DMS 273 treated with DMSO at 0.1 percent for 48 hours (cell line): ENCODE results near the gene PSMC3IP.
"Not testable (repeated sequence)": the region's sequence is repeated elsewhere in the genome, so short reads cannot be mapped to it uniquely, and the experiment has no call there.

Source experiments
- DNase-seq: peaks from one replicate; lab custom pipeline; 2025; lab: John Stamatoyannopoulos, UW

PSMC3IP gene, protein sequence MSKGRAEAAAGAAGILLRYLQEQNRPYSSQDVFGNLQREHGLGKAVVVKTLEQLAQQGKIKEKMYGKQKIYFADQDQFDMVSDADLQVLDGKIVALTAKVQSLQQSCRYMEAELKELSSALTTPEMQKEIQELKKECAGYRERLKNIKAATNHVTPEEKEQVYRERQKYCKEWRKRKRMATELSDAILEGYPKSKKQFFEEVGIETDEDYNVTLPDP

DNA sequence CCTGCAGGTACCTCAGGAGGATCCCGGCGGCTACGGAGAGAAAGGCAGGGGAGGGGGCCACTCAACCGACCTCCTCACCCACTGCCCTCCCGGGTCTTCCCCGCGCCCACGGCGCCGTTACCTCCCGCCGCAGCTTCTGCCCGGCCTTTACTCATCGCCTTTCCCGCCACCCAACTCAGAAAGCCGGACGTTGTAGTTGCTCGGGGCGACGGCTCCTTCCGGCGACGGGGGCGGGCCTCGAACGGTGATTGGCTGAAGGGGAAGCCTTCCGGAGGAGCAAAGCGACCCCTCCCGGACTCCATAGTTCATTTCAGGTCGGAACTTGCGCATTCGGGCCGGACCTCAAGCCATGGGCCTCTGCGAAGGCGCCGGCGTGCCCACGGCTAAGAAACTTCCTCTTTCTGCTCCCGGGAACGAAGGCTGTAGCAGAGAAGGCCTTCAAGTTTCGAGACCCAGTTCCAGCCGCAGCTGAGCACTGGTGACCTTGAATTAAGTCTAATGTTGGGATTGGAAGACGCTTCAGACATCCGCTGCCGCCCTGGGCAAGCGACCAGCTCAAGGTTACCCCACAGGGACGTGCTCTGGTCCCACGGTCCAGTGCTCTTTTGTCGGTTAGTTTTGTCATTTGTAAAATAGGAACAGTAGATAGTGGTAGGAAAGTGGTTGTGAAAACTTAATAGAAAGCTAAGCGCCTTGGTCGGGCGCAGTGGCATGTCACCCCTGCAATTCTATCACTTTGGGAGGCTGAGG lies at the start of gene PSMC3IP:
TSS of gene PSMC3IP (minus strand) at position 198 of the 750 bp plus-strand sequence. CDS start at position 155, 43 bp downstream.
- peak; percentile 83 for DNase-seq

DNA sequence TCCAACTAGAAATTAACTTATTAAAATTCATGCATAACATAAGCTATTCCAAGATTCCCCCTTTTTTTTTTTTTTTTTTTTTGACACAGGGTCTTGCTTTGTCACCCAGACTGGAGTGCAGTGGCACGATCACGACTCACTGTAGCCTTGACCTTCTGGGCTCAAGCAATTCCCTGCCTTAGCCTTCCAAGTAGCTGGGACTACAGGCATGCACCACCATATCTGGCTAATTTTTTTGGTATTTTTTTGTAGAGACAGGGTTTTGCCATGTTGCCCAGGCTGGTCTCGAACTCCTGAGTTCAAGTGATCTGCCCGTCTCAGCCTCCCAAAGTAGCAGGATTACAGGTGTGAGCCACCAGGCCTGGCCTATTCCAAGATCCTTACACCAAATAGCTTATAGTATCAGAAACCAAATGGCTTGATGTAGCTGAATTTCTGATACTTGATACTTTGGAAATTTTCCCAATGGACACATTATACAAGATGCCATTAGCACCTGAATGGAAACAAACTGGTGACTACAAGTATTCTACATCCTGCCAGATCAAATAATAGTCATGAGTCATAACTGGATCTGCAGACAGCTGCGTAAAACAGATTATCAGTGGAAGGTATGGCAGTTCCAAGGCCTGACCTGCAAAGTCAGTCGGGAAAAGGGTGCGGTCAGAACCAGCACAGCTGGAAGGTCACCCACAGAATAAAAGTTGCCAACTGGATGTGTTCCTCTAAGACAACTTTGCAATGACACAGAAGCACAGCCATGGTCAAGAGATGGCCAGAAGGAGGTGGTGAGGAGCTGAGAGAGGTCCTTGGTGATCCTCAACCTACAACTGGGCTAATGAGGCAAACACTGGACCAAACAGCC lies 46.4 kb upstream of the PSMC3IP start:
- DNase-seq, result peak; percentile 14

DNA sequence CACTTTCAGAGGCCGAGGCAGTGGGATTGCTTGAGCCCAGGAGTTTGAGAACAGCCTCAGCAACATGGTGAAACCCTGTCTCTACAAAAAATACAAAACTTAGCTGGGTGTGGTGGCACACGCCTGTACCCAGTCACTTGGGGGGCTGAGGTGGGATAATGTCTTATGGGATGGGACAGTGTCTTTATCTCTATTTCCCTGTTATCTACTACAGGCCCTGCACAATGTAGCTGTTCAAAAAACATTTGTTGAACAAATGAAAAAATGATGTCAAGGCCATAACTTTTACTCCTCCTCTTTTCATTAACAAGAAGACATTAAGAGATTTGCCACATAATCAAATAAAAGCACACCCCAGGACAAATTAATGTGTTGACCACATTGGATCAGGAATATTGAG lies 45.7 kb upstream of the PSMC3IP start:
- no peak for DNase-seq

DNA sequence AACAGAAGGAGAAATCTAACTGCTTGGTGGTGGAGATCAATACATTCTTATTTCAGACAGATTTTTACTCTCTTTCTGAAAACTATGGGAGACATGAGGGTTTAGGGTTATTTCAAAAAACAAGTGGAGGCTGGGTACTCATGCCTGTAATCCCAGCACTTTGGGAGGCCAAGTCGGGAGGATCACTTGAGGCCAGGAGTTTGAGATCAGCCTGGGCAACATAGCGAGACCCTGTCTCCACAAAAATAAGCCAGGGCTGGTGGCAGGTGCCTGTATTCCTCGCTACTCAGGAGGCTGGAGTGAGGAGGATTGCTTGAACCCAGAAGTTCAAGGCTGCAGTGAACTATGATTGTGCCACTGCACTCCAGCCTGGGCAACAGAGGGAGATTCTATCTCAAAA lies 44.5 kb upstream of the PSMC3IP start:
- not testable (repeated sequence) for DNase-seq

DNA sequence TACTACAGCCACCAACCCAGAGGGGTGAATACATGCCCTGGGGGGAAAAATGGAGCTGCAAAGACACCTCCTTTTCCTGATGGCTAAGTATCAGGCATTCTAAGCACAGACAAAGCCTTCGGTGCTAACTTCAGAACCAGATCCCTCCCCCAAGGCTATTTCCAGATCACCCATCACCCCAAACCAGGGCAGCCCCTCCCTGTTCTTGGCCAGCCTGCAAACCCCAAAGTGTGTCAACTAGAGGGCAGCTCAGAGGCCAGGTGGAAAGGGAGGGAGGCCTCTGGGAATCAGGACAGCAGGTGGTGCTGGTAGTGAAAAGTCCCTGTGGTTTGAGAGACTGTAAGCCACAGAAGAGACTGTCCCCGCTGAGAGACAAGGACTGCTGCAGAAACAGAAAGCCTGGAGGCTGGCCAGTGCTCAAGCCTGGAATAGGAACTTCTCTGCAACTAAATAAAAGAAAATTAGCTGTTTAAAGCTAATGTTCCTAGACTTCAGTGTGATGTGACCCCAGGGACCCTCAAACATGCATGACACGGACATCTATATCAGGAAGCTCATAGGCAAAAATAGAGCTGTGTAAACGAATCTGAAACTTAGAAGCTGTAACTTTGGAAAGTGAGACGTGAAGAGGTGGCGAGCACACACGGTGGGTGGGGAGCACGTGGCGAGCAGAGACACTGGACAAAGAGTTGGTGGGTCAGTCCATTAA lies 41.1 kb upstream of the PSMC3IP start:
- DNase-seq, result peak; percentile 37

DNA sequence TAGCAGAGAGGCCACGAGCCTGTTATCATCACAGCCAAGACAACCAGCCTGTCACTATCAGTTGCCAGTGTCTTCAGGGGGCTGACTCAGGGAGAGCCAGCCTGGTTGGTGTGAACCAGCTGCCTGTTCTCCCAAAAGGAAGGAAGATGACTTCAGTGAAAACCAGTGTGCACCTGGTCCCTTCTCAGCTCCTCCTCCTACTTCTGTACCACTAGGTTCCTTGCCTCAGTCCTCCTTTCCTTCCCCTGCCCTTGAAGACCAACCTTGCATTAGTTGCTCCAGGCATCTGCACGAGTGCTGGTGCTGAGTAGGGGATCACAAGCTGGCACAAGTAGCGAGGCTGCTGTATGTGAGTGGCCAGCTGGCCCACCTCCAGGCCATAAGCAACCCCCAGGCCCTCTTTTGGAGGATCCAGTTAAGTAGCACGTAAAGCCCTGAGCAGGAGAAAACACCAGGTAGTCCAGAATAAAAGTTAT lies 40.5 kb upstream of the PSMC3IP start:
- DNase-seq, result no peak

DNA sequence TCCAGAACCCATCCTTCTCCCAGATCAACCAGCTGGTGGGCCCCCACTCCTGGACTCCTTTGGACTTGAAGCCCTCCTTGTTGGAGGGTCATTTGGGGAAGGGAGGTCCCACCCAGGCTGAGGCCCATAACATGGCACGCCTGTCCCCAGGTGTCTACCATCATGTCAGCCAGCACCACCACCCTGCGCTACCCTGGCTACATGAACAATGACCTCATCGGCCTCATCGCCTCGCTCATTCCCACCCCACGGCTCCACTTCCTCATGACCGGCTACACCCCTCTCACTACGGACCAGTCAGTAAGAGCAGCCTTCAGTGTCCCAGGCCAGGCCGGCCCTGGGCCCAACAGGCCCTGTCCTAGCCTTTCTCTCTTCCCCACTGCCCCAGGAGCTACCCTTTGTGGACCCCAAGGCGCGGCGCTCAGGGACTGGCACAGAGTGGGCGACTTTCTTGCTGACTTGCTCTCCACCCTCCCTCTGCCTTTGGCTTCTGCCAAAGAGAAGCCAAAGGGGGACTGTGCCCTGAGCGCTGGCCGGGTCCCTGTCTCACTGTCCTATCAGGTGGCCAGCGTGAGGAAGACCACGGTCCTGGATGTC lies 36.3 kb upstream of the PSMC3IP start:
- DNase-seq, result no peak

DNA sequence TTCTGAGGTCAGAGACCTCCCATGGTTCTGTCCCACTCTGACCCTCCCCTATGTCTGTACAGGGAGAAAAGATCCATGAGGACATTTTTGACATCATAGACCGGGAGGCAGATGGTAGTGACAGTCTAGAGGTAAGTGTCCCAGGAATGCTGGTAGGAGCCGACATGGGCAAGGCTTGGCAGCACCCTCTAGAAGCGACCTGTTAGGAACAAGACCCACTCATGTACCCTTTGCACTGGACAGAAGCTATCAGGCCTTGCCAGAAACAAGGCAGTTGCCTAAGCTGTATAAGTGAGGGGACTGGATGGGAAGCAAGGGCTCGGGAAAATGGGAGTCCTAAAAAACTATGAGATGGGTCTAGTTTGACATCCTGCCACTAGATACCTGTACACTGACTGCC lies 34.5 kb upstream of the PSMC3IP start:
- no peak for DNase-seq

DNA sequence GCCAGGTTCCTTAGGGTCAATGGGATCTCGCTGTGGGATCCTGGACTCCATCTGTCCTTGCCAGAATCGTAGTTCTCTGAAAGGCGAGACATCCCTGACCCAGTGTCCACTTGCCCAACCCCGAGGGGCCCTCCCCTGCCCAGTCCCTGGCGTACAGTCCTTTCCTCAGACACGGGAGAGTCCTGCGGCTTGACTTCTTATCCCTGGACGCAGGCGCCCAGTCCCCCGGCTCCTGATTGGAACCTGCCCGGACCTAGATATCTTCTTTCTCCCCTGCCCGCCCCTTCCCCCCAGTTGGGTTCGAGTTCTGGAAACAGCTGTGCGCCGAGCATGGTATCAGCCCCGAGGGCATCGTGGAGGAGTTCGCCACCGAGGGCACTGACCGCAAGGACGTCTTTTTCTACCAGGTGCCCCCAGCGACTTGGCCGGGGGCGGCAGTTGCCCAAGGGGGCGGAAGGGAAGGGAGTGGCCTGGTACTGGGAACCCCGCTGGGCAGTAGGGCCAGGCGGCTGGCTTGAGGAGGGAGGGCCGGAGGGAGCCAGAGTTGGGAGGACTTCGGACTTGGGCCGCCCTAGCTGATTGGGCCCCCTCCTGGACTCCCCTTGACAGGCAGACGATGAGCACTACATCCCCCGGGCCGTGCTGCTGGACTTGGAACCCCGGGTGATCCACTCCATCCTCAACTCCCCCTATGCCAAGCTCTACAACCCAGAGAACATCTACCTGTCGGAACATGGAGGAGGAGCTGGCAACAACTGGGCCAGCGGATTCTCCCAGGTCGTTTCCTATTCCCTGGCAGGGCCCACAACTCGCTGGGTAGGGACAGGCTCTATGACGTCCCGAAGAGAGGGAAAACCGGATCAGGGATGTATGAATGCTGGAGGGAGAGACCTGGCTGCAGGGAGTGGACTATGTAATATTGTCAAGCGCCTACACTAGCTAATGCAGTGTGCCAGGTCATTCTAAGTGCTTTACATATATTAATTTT lies 32.6 kb upstream of the PSMC3IP start:
- DNase-seq, result peak; percentile 15

DNA sequence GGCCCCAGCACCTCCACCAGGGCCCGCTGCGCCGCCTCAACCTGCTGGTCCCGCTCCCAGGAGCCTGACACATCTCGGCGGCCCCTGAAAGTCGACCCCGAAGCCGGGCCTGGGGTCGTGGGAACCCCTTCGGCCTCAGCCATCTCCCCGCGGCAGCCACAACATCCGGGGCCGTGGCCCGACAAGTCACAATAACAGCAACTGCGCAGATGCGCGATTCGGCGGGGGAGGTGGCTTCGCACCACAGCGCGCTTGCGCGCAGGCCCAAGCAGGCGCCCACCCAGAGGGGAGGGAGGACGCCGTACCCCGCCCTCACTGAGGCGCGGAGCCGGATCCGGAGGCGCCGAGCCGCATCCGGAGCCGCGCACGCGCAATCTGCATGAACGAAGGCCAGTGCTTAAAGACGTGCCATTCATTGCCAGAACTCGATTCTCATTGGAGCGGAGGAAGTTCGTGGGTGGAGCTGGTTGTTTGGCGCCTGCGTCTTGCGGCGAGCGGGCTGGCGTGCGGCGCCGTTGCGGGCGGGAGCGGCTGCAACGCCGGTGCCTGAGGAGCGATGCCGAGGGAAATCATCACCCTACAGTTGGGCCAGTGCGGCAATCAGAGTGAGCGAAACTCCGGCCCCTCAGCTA lies 31.8 kb upstream of the PSMC3IP start, which contains the start of the genes RETREG3 and TUBG1:
TSS of gene RETREG3 (minus strand) at position 193 of the 632 bp plus-strand sequence. CDS start at position 143, 50 bp downstream.
TSS of gene TUBG1 (plus strand) at position 502 of the 632 bp plus-strand sequence. CDS start at position 557, 55 bp downstream.
- peak; percentile 95 for DNase-seq

DNA sequence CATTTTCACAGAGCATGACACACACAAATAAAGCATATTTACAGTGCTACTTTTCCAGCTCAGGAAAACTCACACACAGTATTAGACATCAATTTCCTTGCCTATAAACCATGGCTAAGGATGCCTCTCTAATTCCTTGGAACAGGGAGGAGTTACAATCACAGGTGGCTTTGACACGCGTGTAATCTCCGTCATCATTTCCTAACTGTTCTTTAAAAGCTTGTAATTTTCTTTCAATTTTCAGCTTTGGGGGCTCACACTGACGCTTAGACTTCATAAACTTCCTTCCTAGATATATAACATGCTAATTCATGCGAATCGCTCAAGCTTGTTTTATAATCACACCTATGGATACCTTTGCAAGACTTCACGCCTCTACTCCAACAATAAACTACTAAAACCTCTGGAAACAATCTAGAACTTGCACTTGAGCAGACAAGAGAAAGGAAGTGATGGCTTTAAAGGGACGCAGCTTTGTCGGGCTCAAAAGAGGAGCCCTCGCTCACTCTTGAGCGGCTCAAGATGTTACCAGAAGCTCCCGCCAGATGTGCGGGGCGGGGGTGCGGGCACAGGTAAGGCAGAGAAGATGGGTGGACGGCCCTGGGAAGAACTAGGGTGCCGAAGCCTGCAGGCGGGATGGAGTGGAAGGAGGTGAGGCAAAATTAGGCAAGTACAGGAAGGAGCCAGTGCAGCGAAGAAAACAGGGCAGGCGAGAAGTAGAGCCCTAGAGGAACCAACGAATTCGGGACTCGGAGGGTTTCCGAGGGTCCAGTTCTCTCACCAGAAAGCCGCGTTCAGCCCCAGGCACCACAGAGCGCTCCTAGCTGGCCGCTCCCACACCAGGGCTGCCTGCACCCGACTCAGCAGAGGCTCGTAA lies 31.0 kb upstream of the PSMC3IP start:
- DNase-seq, result no peak

DNA sequence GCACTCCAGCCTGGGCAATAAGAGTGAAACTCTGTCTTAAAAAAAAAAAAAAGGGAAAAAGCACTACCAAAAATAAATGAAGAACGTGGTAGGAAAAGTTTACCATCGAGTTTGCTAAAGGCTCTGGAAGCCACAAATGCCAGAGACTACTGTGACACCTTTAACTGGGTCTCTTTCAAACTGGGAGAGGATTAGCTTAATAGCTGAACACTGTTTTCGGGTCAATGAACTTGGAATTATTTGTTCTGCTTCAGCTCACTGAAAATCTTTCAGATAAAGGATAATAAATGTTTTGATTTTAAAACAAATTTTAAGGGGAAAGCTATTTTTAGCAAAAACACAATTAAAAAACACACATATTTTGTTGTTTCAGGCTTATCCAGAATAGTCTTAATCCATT lies 30.2 kb upstream of the PSMC3IP start:
- DNase-seq, result no peak

DNA sequence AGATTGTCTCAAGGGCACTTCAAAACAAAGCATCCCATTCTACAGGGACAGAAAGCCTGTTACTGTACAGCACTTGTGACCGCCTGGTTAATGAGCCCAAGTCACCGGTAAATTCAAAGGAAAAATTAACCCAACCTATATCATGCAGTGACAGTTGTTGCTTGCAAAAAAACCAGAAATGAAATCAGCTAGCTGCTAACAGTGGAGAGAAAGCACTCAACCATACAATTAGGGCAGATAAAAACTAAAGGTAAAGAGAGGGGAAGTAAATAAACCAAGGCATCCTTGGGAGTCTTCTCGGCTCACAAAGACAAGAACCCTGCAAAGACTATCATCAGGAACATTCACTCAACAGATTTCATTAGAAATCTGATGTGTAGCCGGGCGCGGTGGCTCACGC lies 25.8 kb upstream of the PSMC3IP start:
- no peak for DNase-seq

DNA sequence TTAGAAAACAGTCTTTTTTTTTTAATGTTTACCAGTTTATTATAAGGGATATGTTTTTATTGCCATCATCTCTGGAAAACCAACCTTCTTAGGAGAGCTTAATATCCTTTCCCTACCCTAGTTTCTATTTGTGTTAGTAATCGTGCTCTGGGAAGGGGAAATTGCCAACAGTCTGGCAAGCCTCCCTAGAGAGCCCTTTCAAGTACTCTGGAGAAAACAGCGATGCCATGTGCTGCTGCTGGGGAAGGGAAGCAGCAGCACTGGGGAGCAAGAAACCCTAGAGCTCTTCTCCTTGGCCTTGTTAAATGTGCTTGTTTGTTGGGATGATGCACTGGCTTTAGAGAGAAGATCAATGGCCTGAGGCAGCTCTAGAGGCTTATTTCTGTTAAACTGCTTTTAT lies 21.4 kb upstream of the PSMC3IP start:
- peak; percentile 61 for DNase-seq

DNA sequence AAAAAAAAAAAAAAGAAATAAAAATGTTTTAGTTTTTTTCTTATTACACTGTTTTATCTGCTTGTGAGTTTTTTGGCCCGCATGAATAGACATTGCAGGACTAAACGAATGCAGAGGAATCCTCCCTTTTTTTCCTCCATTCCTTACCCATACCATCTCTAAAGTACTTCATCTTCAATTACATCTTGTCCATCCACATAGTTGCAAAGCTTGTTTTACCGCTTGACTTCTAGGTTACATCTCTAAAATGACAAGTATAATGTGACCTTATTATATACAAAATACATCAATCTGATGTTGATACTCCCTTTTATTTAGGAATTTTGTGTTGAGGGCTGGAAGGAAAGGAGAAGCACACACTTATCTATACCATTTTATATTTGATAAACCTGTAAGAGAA lies 18.9 kb upstream of the PSMC3IP start:
- DNase-seq, result no peak

DNA sequence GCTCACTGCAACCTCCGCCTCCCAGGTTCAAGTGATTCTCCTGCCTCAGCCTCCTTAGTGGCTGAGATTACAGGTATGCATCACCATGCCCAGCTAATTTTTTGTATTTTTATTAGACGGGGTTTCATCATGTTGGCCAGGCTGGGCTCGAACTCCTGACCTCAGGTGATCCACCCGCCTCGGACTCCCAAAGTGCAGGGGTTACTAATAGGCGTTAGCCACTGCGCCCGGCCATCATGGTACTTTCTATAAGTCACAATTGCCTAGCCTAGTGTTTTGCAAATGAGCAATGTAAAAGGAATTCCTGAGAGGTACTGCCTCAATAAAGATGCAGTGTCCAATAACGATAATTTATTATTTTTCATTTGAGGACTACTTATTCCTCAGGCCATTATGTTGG lies 13.9 kb upstream of the PSMC3IP start:
- DNase-seq, result no peak

DNA sequence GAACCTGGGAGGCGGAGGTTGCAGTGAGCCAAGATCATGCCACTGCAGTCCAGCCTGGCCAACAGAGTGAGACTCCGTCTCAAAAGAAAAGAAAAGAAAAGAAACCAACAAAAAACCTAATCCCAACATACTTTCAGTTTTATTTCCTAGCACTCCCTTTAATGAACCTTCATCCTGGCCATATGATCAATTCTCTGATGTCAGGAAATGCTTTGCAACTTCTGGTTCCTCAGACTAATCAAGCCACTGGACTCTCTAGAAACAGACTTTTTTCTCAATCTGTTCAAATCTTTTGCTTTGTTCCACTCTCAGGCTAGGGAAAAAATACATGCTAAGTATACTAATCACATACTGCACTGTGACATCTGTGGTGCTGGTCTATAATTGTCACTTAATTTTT lies 13.4 kb upstream of the PSMC3IP start:
- no peak for DNase-seq

DNA sequence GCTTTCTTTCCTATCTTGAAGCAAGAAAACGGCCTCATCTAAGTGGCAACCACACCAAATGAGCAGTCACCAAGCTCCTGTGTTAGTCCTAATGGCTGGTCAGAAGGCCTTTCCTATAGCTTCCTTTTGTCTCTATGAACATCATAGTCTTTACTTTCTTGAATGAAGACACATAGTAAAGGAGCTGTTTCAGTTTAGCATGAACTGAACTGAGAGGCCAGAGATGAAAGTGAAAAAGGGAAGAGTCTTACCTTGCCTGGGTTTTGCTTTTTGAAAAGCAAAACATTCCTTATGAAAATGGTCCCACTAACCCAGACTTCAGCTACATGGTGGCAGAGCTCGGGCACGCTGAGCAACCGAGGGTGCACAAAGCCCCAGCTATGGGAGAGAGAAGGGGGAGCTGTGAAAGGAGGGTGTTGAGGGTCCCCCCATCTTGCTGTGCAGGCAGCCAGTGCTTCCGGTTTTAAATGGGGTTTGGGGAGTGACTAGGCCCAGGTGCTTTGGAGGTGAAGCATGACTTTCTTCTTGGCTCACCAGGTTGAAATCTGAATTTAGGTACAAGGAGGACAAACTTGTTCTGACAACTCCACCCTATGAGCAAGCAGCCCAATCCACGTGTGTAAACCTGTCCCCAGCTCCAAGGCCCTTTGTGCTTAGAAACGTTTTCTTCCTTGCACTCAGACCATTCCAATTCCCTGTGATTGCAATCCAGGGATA lies 9.1 kb upstream of the PSMC3IP start:
- no peak for DNase-seq
